ENCODE data around the gene SORCS3. TPM values are rescaled to one million over a fixed set of nuclear protein-coding genes. Genes with fewer than 3 reads are reported as not detected.

Gene SORCS3
- total RNA-seq, 1 donor from 2014 or later: 4.2 TPM

GRCh38 chr10:105037022-105037421 lies 395.9 kb downstream of the SORCS3 start:
- DNase-seq (ENCODE audit: extremely low spot score, unreplicated experiment): no peak
- no peaks in the 10 kb centered on the region for H3K36me3 Mint-ChIP-seq

GRCh38 chr10:105041956-105042355 lies 400.9 kb downstream of the SORCS3 start:
- no peak overlapping the region for H3K4me3 Mint-ChIP-seq
- H3K9me3 Mint-ChIP-seq: no peaks in the 10 kb centered on the region
- H3K4me1 Mint-ChIP-seq (ENCODE audit: unreplicated experiment): no peaks in the 10 kb centered on the region
- no peaks in the 10 kb centered on the region for H3K27me3 Mint-ChIP-seq
- no peak overlapping the region for H3K27ac Mint-ChIP-seq
- no peak for DNase-seq (ENCODE audit: extremely low spot score, unreplicated experiment)
- no peak for TF ChIP-seq CTCF (conservative IDR thresholded peaks at IDR 0.05)
- H3K36me3 Mint-ChIP-seq: no peaks in the 10 kb centered on the region

More at GRCh38 chr10:105037022-105037421, 395.9 kb downstream of the SORCS3 start:
- Mint-ChIP-seq H3K27me3 (peaks cover 4% of the 10 kb centered on the region), H3K27ac (no peak overlapping the region), H3K4me3 (no peak overlapping the region), H3K4me1 (ENCODE audit: unreplicated experiment) (no peaks in the 10 kb centered on the region), H3K9me3 (no peaks in the 10 kb centered on the region)
- no peak for TF ChIP-seq CTCF (conservative IDR thresholded peaks at IDR 0.05)

GRCh38 chr10:105042906-105043552 lies 401.9 kb downstream of the SORCS3 start:
- no peaks in the 10 kb centered on the region for H3K9me3 Mint-ChIP-seq
- no peak overlapping the region for H3K4me3 Mint-ChIP-seq
- H3K4me1 Mint-ChIP-seq (ENCODE audit: unreplicated experiment): no peaks in the 10 kb centered on the region
- no peaks in the 10 kb centered on the region for H3K36me3 Mint-ChIP-seq
- TF ChIP-seq CTCF (conservative IDR thresholded peaks at IDR 0.05): no peak
- no peak for DNase-seq (ENCODE audit: extremely low spot score, unreplicated experiment)
- H3K27me3 Mint-ChIP-seq: no peaks in the 10 kb centered on the region
- H3K27ac Mint-ChIP-seq: no peak overlapping the region

GRCh38 chr10:105044902-105045301 lies 403.8 kb downstream of the SORCS3 start:
- no peaks in the 10 kb centered on the region for H3K27me3 Mint-ChIP-seq
- DNase-seq (ENCODE audit: extremely low spot score, unreplicated experiment): no peak
- no peak overlapping the region for H3K4me3 Mint-ChIP-seq
- no peaks in the 10 kb centered on the region for H3K36me3 Mint-ChIP-seq
- H3K4me1 Mint-ChIP-seq (ENCODE audit: unreplicated experiment): no peaks in the 10 kb centered on the region
- no peaks in the 10 kb centered on the region for H3K9me3 Mint-ChIP-seq
- H3K27ac Mint-ChIP-seq: no peak overlapping the region
- no peak for TF ChIP-seq CTCF (conservative IDR thresholded peaks at IDR 0.05)

- DNase-seq (ENCODE audit: extremely low spot score, unreplicated experiment): no peak
- H3K4me3 Mint-ChIP-seq: no peak overlapping the region
- H3K4me1 Mint-ChIP-seq (ENCODE audit: unreplicated experiment): no peaks in the 10 kb centered on the region
- peaks cover 2% of the 10 kb centered on the region for H3K27me3 Mint-ChIP-seq
- H3K9me3 Mint-ChIP-seq: peaks cover 6% of the 10 kb centered on the region
- no peak for TF ChIP-seq CTCF (conservative IDR thresholded peaks at IDR 0.05)
- no peaks in the 10 kb centered on the region for H3K36me3 Mint-ChIP-seq
- H3K27ac Mint-ChIP-seq: no peak overlapping the region
Measured at GRCh38 chr10:105056413-105056812, 415.3 kb downstream of the SORCS3 start.
